Fibroblast of lung (primary cell): Measurements from ENCODE around the gene RADIL.

Experiments
- CTCF ChIP-seq, 2 donors: IDR thresholded peaks in 1 of 2; conservative IDR thresholded peaks in 1 of 2; 1 replicate in 1 of 2; 2 replicates in 1 of 2; pipeline ENCODE4 v1.5.1; 2011 to 2012; ENCODE audit warnings: low read length in 2 of 2, control low read depth in 1 of 2, inconsistent platforms in 1 of 2, low read depth in 1 of 2, mild to moderate bottlenecking in 1 of 2
- EZH2 ChIP-seq: IDR thresholded peaks from 2 replicates; pipeline ENCODE4 v1.5.1; 2012; ENCODE audit warnings: low read length, control low read depth, mild to moderate bottlenecking; ENCODE audit errors: missing control alignments

- no peak for TF ChIP-seq CTCF (conservative IDR thresholded peaks at IDR 0.05 in 1 of 2, IDR thresholded peaks at IDR 0.05 in 1 of 2; ENCODE audit: low read depth in 1 of 2, low read length in 2 of 2)
- TF ChIP-seq EZH2: no peak
Observed at GRCh38 chr7:4931943-4932342, 48.4 kb upstream of the RADIL start.
